Breast epithelium (tissue), 4 donors: ENCODE measurements around the gene FITM2. TPM values are rescaled to one million over a fixed set of nuclear protein-coding genes. Genes with fewer than 3 reads are reported as not detected.

Source experiments
- DNase-seq, 2 donors: peaks; one replicate each; pipeline ENCODE4 v3.0.0-alpha.2; 2019; ENCODE audit warnings: low spot score in 2 of 2
- H3K27ac ChIP-seq, 2 donors: fragments of 200-600 bp; sonication (generic) in 1 of 2; one replicate each; pipeline ENCODE4 v1.5.1; 2016 to 2019; ENCODE audit warnings: mild to moderate bottlenecking in 1 of 2
- H3K27me3 ChIP-seq, 2 donors: fragments of 200-600 bp; sonication (generic) in 1 of 2; one replicate each; pipeline versions ENCODE4 v1.5.1 to v1.6.0; 2017 to 2019; ENCODE audit warnings: control low read depth in 1 of 2, mild to moderate bottlenecking in 1 of 2
- H3K36me3 ChIP-seq: fragments of 200-600 bp; one replicate; pipeline ENCODE4 v1.5.1; 2019
- H3K4me1 ChIP-seq, 2 donors: fragments of 200-600 bp; sonication (generic); one replicate each; pipeline ENCODE4 v1.5.1; 2016 to 2019; ENCODE audit warnings: control low read depth in 1 of 2
- H3K4me3 ChIP-seq, 3 donors: fragments of 200-600 bp; sonication (generic); 1 replicate in 2 of 3; 2 replicates in 1 of 3; pipeline ENCODE4 v1.5.1; 2016 to 2019; ENCODE audit warnings: mild to moderate bottlenecking in 3 of 3, moderate library complexity in 2 of 3
- H3K9me3 ChIP-seq, 2 donors: fragments of 200-600 bp; sonication (generic) in 1 of 2; one replicate each; pipeline ENCODE4 v1.5.1; 2016 to 2019; ENCODE audit warnings: control low read depth in 1 of 2
- POLR2A ChIP-seq: fragments of 450-650 bp; IDR thresholded peaks from one replicate; pipeline ENCODE4 v1.6.1; 2016; ENCODE audit warnings: antibody characterized with exemption, mild to moderate bottlenecking, moderate library complexity
- POLR2AphosphoS5 ChIP-seq, 3 donors: sonication (generic); formaldehyde crosslinking; IDR thresholded peaks; one replicate each; pipeline ENCODE4 v1.6.1; 2017; ENCODE audit warnings: antibody characterized with exemption in 3 of 3
- intact Hi-C: fragments of 100-400 bp; cut with DNase I; formaldehyde crosslinking; loops from one replicate; pipeline ENCODE4 v1.15.1; 2023; ENCODE audit warnings: low total_unique reads
- total RNA-seq, 3 donors: library from RNA; depleted of rRNA; stranded (reverse); fragments of >200 nt; gene quantifications; one replicate each; pipeline ENCODE4 v1.1.0, GENCODE V29; 2016
- TF ChIP-seq, protein P1 (sequence below), 3 donors: fragments of 450-650 bp; IDR thresholded peaks; one replicate each; pipeline ENCODE4 v1.5.1; 2016 to 2017; ENCODE audit warnings: antibody characterized with exemption in 3 of 3, mild to moderate bottlenecking in 3 of 3, moderate library complexity in 3 of 3

FITM2 gene
- total RNA-seq, 3 donors from 2014 or later = 8.8 to 17.0 (median 9.2) TPM

GRCh38 chr20:44258226-44258890 lies 52.6 kb downstream of the FITM2 start:
- H3K9me3 ChIP-seq = no peaks in the 10 kb centered on the region
- intact Hi-C loops = no loop called here
- H3K27ac ChIP-seq = no peak overlapping the region
- TF ChIP-seq, protein P1, sequence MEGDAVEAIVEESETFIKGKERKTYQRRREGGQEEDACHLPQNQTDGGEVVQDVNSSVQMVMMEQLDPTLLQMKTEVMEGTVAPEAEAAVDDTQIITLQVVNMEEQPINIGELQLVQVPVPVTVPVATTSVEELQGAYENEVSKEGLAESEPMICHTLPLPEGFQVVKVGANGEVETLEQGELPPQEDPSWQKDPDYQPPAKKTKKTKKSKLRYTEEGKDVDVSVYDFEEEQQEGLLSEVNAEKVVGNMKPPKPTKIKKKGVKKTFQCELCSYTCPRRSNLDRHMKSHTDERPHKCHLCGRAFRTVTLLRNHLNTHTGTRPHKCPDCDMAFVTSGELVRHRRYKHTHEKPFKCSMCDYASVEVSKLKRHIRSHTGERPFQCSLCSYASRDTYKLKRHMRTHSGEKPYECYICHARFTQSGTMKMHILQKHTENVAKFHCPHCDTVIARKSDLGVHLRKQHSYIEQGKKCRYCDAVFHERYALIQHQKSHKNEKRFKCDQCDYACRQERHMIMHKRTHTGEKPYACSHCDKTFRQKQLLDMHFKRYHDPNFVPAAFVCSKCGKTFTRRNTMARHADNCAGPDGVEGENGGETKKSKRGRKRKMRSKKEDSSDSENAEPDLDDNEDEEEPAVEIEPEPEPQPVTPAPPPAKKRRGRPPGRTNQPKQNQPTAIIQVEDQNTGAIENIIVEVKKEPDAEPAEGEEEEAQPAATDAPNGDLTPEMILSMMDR (IDR thresholded peaks at IDR 0.05) = no peak
- TF ChIP-seq POLR2A (no peak), POLR2AphosphoS5 (IDR thresholded peaks at IDR 0.05) (no peak)
- no peaks in the 10 kb centered on the region for H3K27me3 ChIP-seq
- H3K36me3 ChIP-seq = no peaks in the 10 kb centered on the region
- no peak for DNase-seq
- no peaks in the 10 kb centered on the region for H3K4me1 ChIP-seq
- no peak overlapping the region for H3K4me3 ChIP-seq

GRCh38 chr20:44256961-44257360 lies 54.0 kb downstream of the FITM2 start:
- no peak for DNase-seq
- H3K4me1 ChIP-seq = no peaks in the 10 kb centered on the region
- no peaks in the 10 kb centered on the region for H3K36me3 ChIP-seq
- H3K9me3 ChIP-seq = no peaks in the 10 kb centered on the region
- H3K27ac ChIP-seq = no peak overlapping the region
- no peak for TF ChIP-seq POLR2AphosphoS5 (IDR thresholded peaks at IDR 0.05)
- TF ChIP-seq, protein P1 (IDR thresholded peaks at IDR 0.05) = no peak
- no peak for TF ChIP-seq POLR2A
- no peak overlapping the region for H3K4me3 ChIP-seq
- H3K27me3 ChIP-seq = no peaks in the 10 kb centered on the region
- intact Hi-C loops = no loop called here

DNA sequence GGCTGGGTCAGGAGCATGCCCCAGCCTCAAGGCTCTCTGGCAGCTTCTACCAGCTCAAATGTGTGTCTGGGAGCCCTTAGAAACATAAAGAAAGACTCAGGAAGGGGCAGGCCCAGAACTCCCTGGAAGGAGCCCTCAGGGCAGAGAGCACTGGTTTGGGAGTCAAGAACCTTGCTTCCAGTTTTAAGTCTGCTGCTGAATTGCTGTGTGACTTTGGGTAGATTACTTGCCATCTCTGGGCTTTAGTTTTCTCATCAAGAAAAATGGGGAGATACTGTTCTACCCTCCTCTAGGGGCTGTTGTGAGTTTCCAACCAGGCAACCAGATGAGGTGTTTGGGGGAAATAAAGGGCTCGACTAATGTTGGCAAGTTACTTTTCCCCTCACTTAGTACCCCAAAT lies 55.1 kb downstream of the FITM2 start:
- Histone ChIP-seq H3K4me3 (no peak overlapping the region), H3K27me3 (no peaks in the 10 kb centered on the region), H3K27ac (no peak overlapping the region), H3K9me3 (no peaks in the 10 kb centered on the region), H3K36me3 (no peaks in the 10 kb centered on the region), H3K4me1 (no peaks in the 10 kb centered on the region)
- DNase-seq = no peak
- intact Hi-C loops = no loop called here
- TF ChIP-seq POLR2AphosphoS5 (IDR thresholded peaks at IDR 0.05) (no peak), POLR2A (no peak)
- TF ChIP-seq, protein P1 (IDR thresholded peaks at IDR 0.05) = no peak

GRCh38 chr20:44254073-44254472 lies 56.9 kb downstream of the FITM2 start:
- H3K36me3 ChIP-seq = no peaks in the 10 kb centered on the region
- DNase-seq = no peak
- H3K4me3 ChIP-seq = no peak overlapping the region
- no peaks in the 10 kb centered on the region for H3K9me3 ChIP-seq
- no peaks in the 10 kb centered on the region for H3K27me3 ChIP-seq
- no peaks in the 10 kb centered on the region for H3K4me1 ChIP-seq
- no peak for TF ChIP-seq POLR2AphosphoS5 (IDR thresholded peaks at IDR 0.05)
- TF ChIP-seq POLR2A = no peak
- TF ChIP-seq, protein P1 (IDR thresholded peaks at IDR 0.05) = no peak
- no peak overlapping the region for H3K27ac ChIP-seq
- intact Hi-C loops = no loop called here

GRCh38 chr20:44253528-44253927 lies 57.5 kb downstream of the FITM2 start:
- Histone ChIP-seq H3K36me3 (no peaks in the 10 kb centered on the region), H3K27ac (no peak overlapping the region), H3K4me3 (no peak overlapping the region), H3K4me1 (no peaks in the 10 kb centered on the region), H3K9me3 (no peaks in the 10 kb centered on the region), H3K27me3 (no peaks in the 10 kb centered on the region)
- TF ChIP-seq POLR2AphosphoS5 (IDR thresholded peaks at IDR 0.05) (no peak), POLR2A (no peak)
- TF ChIP-seq, protein P1 (IDR thresholded peaks at IDR 0.05) = no peak
- DNase-seq = no peak
- intact Hi-C loops = no loop called here

Other genes with a start within 250 kb of the FITM2 start
- 10 to 100 TPM in 2 of 3 donors, 1 to 10 TPM in 1; 9.3 to 16.4 (median 16.2) TPM for gene JPH2, start 124.0 kb downstream of the FITM2 start, total RNA-seq
- gene OSER1, start 100.4 kb downstream of the FITM2 start, total RNA-seq = 10 to 100 TPM; 59.6 to 73.8 (median 67.2) TPM
- not detected for gene GDAP1L1, start 63.9 kb downstream of the FITM2 start, total RNA-seq
- gene R3HDML, start 25.8 kb upstream of the FITM2 start, total RNA-seq = not detected
- 1 to 10 TPM in 1 of 3 donors, not detected in 2; 1.6 TPM for gene HNF4A, start 44.5 kb upstream of the FITM2 start, total RNA-seq
- gene TTPAL, start 164.7 kb upstream of the FITM2 start, total RNA-seq = 10 to 100 TPM; 13.5 to 40.8 (median 14.7) TPM
- 100 to 1,000 TPM in 2 of 3 donors, 10 to 100 TPM in 1; 91.1 to 254 (median 100) TPM for gene SERINC3, start 210.9 kb upstream of the FITM2 start, total RNA-seq